HG03139 (cell line): ENCODE measurements around the gene ZNF474.

Experiments
- ATAC-seq: cut with Tn5 transposase; IDR thresholded peaks from one replicate; pipeline ENCODE4 v1.9.1; 2021; ENCODE audit not compliant: unreplicated experiment

The ZNF474 gene

DNA sequence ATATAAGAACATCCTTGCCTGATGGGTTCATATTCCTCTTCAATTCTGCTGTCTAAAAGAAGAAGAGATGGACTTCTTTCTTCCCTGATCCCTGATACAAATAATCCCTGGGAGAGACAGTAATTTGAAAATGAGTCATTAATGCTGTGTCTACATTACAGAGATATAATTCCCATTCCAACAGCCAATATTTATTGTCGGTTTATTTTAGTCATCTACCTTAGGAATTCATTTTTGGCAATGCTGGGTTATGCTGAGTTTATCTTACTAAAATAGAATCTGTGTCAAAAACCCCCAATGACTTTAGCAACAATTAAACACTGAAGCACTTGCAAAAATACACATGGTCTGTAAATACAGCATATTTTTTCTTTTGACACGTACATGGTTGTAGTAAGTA lies 23.9 kb downstream of the ZNF474 start:
- ATAC-seq = no peak

DNA sequence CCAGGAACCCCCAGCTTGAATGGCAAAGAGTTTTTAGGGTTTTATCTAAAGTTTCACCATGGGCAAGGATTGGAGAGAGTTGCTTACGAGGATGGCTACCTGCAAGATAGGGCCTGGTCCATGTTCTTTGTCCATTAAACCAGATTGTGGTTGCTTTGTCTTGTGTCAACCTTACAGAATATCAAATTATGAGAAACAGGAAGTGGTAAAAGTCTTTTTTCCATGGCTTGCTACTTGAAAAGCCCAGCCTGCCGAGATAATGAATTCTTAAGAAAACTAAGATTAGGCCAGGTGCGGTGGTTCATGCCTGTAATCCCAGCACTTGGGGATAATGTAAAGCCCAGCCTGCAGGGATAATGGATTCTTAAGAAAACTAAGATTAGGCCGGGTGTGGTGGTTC lies 24.4 kb downstream of the ZNF474 start:
- no peak for ATAC-seq

GRCh38 chr5:122154491-122154890 lies 25.1 kb downstream of the ZNF474 start:
- ATAC-seq = no peak

GRCh38 chr5:122154910-122155309 lies 25.6 kb downstream of the ZNF474 start:
- ATAC-seq = no peak

DNA sequence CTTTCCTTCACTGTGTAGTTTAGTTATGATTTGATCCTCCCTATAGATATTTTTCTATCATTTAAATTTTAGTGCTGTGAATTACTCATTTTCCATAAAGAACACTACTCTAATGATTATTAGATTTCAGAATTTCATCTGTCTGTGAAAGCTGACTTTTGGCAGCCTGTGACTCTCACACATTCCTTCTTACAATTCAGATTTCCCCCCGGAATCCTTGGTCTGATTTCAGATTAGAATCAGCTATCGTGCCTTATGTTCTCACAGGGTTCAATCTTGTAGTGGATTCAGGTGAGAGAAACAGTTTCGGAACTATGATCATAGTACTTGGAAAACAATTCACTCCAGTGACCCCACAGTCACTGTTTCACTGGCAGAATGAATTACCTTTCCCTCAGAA lies 26.2 kb downstream of the ZNF474 start:
- no peak for ATAC-seq

GRCh38 chr5:122156724-122157325 lies 27.5 kb downstream of the ZNF474 start:
- ATAC-seq = no peak

GRCh38 chr5:122162100-122162638 lies 32.8 kb downstream of the ZNF474 start:
- no peak for ATAC-seq

DNA sequence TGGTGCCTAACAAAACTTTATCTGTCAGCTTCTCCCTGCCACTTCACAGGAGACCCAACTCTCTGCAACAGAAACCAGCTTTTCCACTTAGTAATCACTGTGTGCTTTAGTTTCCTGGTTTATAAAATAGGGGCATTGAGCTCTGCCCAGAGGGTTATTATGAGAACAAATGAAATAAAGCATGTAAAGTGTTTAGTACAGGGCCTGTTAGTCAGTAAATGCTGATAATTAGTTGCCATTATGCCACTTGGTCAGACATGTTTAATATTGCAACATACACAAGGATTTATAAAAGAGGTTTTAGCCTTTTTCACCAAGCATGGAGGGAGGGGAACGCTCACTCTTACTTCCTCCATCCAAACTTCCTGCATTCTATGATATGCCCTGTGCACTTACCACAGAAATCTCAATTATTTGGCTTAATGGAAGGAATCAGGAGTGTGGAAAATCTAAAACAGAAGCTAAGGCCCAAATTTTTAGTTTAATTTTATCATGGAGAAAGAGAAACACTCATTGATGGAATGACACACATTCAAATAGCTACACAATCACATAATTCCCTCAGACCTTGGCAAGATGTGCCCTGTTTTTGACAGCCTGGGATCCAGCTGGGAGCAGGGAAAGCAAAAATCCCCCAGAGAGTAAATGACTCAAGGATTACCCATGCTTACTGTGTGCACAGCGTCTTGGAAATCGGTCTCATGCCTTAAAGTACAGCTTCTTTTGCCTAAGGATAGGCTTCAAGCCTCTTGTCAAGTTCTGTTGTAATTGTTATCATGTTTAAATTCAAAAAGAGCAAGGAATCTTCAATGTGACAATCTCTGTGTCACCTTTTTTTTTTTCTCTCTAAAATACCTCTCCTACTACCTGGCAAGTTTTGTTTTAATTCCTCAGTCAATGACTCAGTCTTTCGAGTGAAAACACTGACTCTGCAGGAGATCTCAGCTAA lies 34.0 kb downstream of the ZNF474 start:
- ATAC-seq = no peak

DNA sequence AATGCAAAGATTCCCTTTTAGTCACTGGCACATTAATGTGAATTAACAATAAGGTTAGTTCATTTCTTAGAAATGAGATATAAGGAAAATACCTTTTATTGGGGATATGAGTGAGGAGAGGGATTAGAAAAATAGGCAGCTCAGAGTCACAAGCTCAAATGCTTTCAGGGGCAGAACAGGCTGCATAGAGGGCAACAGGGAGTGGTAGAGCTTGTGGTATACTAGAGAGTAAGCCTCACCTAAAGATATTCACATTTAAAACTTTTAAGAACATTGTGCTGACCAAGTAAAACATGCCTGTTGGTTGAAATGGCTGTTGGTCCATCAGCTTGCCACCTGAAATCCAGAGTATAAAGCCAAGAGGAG lies 34.7 kb downstream of the ZNF474 start:
- ATAC-seq = no peak

DNA sequence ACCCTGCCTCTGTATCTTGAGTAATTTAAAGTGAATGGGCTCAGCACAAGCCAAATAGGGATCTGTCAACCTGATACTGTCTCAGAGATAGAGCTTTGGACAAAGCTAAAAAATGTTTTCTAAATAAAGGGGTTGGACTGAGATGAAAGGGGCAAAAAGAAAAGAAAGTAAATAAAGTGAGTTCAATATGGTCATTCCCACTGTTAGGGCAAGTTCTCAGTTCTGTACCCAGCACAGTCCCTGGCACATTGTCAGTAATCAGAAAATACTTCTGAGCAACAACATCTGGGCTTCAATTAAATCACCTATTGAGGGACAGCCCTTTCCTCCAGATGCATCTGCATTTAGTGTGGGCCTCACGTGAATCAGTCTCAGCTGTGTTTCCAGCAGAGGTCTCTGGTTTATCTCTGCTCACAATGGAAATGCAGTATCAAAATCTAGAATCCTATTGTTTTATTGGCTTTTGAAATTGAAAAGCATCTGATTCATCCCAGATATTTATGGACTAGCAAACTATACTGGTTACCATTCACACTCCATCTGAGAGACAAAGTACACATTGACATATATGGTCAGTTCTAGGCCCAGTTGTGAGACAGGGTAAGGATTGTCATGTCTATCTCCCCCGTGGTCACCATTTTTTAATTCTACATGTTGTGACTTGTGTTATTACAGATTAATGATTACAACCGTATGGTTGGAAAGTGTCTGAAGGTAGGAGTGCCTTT lies 35.6 kb downstream of the ZNF474 start:
- no peak for ATAC-seq

- no peak for ATAC-seq
These were observed 36.3 kb downstream of the ZNF474 start for GRCh38 chr5:122165559-122166078.

GRCh38 chr5:122169350-122170103 lies 40.2 kb downstream of the ZNF474 start:
- no peak for ATAC-seq

- ATAC-seq = no peak
These were observed 41.3 kb downstream of the ZNF474 start for GRCh38 chr5:122170620-122171019.

- no peak for ATAC-seq
These were observed 42.9 kb downstream of the ZNF474 start for GRCh38 chr5:122172207-122172606.

- no peak for ATAC-seq
These were observed 44.4 kb downstream of the ZNF474 start for GRCh38 chr5:122173474-122174415.

DNA sequence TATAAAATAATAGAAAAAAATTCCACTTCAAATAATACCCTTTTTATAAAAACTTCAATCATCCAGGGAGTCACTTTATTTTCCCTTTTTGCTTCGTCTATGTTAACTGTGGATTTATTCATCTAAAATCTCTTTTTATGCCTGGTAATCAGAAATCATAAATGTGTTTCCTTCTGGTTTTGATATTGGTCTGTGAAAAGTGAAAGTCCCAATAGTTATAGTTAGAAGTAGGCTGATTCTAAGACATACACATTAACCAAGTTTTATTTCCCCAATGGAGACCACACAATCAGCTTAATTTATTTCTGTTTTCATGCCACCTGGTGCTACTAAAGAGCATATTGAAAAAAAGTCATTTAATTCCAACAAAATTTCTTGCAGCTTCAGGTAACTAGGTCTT lies 45.7 kb downstream of the ZNF474 start:
- ATAC-seq = no peak

- ATAC-seq = no peak
These were observed 46.5 kb downstream of the ZNF474 start for GRCh38 chr5:122175852-122176251.

GRCh38 chr5:122177161-122177560 lies 47.8 kb downstream of the ZNF474 start:
- ATAC-seq = no peak

DNA sequence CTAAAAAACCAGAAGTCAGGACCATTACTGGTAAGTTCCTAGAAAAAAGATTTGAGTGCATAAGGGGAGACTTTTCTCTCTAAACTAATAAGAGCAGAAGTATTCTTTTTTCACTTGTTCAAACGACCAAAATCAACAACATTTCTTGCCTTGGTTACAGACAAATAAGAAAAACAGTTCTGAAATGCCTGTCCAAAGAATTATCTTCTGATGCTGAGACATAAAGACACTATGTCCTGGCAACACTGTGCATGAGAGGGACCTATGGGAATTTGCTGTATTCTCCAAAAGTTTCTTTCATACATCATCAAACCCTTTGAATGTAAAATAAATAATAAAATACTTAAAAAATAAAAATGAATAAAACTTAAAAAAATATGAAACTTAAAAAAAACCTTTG lies 50.4 kb downstream of the ZNF474 start:
- no peak for ATAC-seq
